Neutrophil (primary cell): ENCODE measurements around the gene SARDH.

Source experiments
- H3K27ac ChIP-seq: fragments of 200-600 bp; sonication (generic); 2 replicates; pipeline ENCODE4 v1.5.1; 2016; ENCODE audit warnings: mild to moderate bottlenecking, moderate library complexity
- H3K27me3 ChIP-seq: fragments of 200-600 bp; sonication (generic); 2 replicates; pipeline ENCODE4 v1.6.0; 2016; ENCODE audit warnings: mild to moderate bottlenecking
- H3K36me3 ChIP-seq: fragments of 200-600 bp; sonication (generic); 2 replicates; pipeline ENCODE4 v1.5.1; 2017
- H3K4me1 ChIP-seq, 2 experiments: fragments of 200-600 bp in 1 of 2; sonication (generic) in 1 of 2; 1 replicate in 1 of 2; 2 replicates in 1 of 2; pipeline versions ENCODE4 v1.5.1 to v1.6.1; 2013 to 2016; ENCODE audit warnings: low read depth in 1 of 2, low read length in 1 of 2, mild to moderate bottlenecking in 1 of 2, moderate library complexity in 1 of 2; ENCODE audit not compliant: control insufficient read depth in 1 of 2, insufficient read depth in 1 of 2
- H3K4me3 ChIP-seq, 2 experiments: fragments of 200-600 bp in 1 of 2; sonication (generic) in 1 of 2; 1 replicate in 1 of 2; 2 replicates in 1 of 2; pipeline ENCODE4 v1.5.1; 2013 to 2016; ENCODE audit warnings: low read depth in 1 of 2, low read length in 1 of 2, mild to moderate bottlenecking in 1 of 2, moderate library complexity in 1 of 2
- H3K9me3 ChIP-seq: fragments of 200-600 bp; sonication (generic); 2 replicates; pipeline ENCODE4 v1.5.1; 2016
- CTCF ChIP-seq: fragments of 200-600 bp; sonication (generic); IDR thresholded peaks from 2 replicates; pipeline ENCODE4 v1.5.1; 2016; ENCODE audit warnings: antibody characterized with exemption

Gene SARDH

GRCh38 chr9:133706307-133707050 is 31.7 kb downstream of the SARDH start:
- no peaks in the 10 kb centered on the region for H3K4me1 ChIP-seq
- H3K27me3 ChIP-seq = peaks cover 28% of the 10 kb centered on the region
- no peak for TF ChIP-seq CTCF
- no peak overlapping the region for H3K4me3 ChIP-seq
- no peaks in the 10 kb centered on the region for H3K9me3 ChIP-seq
- H3K27ac ChIP-seq = no peak overlapping the region
- no peaks in the 10 kb centered on the region for H3K36me3 ChIP-seq

GRCh38 chr9:133705576-133705975 is 32.6 kb downstream of the SARDH start:
- TF ChIP-seq CTCF = no peak
- Histone ChIP-seq H3K9me3 (no peaks in the 10 kb centered on the region), H3K4me3 (no peak overlapping the region), H3K4me1 (no peaks in the 10 kb centered on the region), H3K27ac (no peak overlapping the region), H3K27me3 (peaks cover 37% of the 10 kb centered on the region), H3K36me3 (no peaks in the 10 kb centered on the region)

GRCh38 chr9:133704711-133705181 is 33.4 kb downstream of the SARDH start:
- TF ChIP-seq CTCF = no peak
- no peak overlapping the region for H3K27ac ChIP-seq
- H3K9me3 ChIP-seq = no peaks in the 10 kb centered on the region
- H3K36me3 ChIP-seq = no peaks in the 10 kb centered on the region
- H3K4me1 ChIP-seq = no peaks in the 10 kb centered on the region
- peaks cover 45% of the 10 kb centered on the region for H3K27me3 ChIP-seq
- no peak overlapping the region for H3K4me3 ChIP-seq

- no peaks in the 10 kb centered on the region for H3K9me3 ChIP-seq
- TF ChIP-seq CTCF = no peak
- no peak overlapping the region for H3K27ac ChIP-seq
- no peaks in the 10 kb centered on the region for H3K36me3 ChIP-seq
- no peak overlapping the region for H3K4me3 ChIP-seq
- no peaks in the 10 kb centered on the region for H3K4me1 ChIP-seq
- peaks cover 52% of the 10 kb centered on the region for H3K27me3 ChIP-seq
Observed at GRCh38 chr9:133703591-133704399, 34.4 kb downstream of the SARDH start.

- no peaks in the 10 kb centered on the region for H3K4me1 ChIP-seq
- H3K27ac ChIP-seq = no peak overlapping the region
- no peaks in the 10 kb centered on the region for H3K36me3 ChIP-seq
- peaks cover 52% of the 10 kb centered on the region for H3K27me3 ChIP-seq
- no peak overlapping the region for H3K4me3 ChIP-seq
- no peaks in the 10 kb centered on the region for H3K9me3 ChIP-seq
- no peak for TF ChIP-seq CTCF
Observed at GRCh38 chr9:133702798-133703590, 35.2 kb downstream of the SARDH start.
